Hepatic stellate cell (primary cell): ENCODE results near the gene ZNF772.
"Not testable (repeated sequence)": the region's sequence is repeated elsewhere in the genome, so short reads cannot be mapped to it uniquely, and the experiment has no call there.

Source experiments
- DNase-seq: peaks from one replicate; pipeline ENCODE4 v3.0.0; 2011; ENCODE audit warnings: low spot score

The ZNF772 gene

GRCh38 chr19:57477191-57478008, at the start of gene ZNF772:
Gene ZNF772 (minus strand): TSS chr19:57477566. CDS start chr19:57477309, 257 bp downstream.
- peak; percentile 96 for DNase-seq

DNA sequence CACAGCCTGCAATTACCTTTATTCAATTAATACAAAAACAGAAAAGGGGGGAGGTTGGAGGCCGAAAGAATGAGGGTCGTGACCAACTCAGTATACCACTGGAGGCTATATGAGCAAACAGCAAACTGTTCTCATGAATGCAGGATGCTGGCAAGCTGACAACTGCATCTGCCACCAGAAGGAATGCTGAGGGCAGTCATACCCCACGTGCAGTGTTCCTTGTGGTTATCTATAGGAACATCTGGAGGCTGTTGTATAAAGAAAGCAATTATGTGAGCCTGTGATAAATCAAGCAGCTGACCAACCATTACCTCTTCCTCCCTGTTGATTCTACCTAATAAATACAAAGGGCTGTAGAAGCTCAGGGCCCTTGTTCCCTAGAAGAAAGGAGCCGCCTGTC, 40.7 kb upstream of the ZNF772 start:
- DNase-seq = not testable (repeated sequence)

- DNase-seq = no peak
Measured at GRCh38 chr19:57515255-57515654, 37.9 kb upstream of the ZNF772 start.

DNA sequence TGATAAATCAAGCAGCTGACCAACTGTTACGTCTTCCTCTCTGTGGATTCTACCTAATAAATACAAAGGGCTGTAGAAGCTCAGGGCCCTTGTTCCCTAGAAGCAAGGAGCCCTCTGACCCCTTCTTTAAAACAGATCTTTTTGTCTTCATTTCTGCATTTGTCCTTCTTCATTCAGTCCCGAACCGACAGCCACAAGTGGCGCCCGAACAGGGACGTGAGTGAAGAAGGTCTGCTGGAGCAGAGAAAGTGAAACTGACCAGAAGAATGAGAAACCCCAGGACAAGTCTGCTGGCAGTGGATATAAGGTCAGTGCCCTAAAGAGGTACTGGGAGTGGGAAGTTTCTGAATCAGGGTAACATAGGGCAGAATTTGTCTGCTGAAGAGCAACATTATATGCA, 35.5 kb upstream of the ZNF772 start:
- DNase-seq = no peak

DNA sequence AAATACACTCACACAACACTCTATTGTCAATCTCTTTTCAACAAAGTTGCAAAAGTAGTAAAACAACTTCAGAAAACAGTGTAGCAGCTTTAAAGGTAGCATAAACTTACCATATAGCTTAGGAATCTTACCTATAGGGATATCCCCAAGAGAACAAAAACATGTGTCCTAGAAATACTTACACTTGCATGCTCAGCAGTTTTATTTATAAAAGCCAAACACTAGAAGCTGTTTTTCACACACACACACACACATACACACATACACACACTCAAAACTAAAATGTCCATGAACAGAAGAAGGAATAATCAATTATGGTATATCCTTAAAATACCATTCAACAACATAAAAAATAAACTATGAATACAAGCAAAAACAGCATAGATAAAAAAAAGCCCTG, 34.1 kb upstream of the ZNF772 start:
- DNase-seq = no peak

- DNase-seq = no peak
Measured at GRCh38 chr19:57506163-57506562, 28.8 kb upstream of the ZNF772 start.

DNA sequence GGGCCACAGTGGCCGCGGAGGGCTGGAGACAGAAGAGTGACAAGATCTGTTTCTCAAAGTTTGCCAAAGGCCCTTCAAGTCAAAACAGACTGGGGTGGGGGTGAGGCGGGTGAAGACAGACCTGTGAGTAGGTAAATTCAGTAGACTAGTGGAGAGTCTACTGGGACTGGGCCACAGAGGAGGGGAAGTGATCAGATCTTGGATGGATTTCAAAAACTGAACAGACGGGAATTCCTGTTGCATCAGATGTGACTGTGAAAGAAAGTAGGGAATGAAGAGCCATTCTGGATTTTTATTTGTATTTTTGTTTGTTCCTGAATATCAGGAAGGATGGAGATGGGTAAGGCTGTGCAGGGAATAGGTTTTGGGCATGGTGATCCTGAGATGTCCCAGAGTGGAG, 23.0 kb upstream of the ZNF772 start:
- not testable (repeated sequence) for DNase-seq

- peak; percentile 92 for DNase-seq
Measured at GRCh38 chr19:57499680-57500395, 22.5 kb upstream of the ZNF772 start, which contains the start of gene ZNF773. Gene ZNF773 (plus strand): TSS chr19:57499938. CDS start chr19:57500081, 143 bp downstream.

GRCh38 chr19:57499332-57499679, 21.9 kb upstream of the ZNF772 start:
- not testable (repeated sequence) for DNase-seq

DNA sequence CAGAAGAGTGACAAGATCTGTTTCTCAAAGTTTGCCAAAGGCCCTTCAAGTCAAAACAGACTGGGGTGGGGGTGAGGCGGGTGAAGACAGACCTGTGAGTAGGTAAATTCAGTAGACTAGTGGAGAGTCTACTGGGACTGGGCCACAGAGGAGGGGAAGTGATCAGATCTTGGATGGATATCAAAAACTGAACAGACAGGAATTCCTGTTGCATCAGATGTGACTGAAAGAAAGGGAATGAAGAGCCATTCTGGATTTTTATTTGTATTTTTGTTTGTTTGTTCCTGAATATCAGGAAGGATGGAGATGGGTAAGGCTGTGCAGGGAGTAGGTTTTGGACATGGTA, 10.9 kb upstream of the ZNF772 start:
- DNase-seq = not testable (repeated sequence)

DNA sequence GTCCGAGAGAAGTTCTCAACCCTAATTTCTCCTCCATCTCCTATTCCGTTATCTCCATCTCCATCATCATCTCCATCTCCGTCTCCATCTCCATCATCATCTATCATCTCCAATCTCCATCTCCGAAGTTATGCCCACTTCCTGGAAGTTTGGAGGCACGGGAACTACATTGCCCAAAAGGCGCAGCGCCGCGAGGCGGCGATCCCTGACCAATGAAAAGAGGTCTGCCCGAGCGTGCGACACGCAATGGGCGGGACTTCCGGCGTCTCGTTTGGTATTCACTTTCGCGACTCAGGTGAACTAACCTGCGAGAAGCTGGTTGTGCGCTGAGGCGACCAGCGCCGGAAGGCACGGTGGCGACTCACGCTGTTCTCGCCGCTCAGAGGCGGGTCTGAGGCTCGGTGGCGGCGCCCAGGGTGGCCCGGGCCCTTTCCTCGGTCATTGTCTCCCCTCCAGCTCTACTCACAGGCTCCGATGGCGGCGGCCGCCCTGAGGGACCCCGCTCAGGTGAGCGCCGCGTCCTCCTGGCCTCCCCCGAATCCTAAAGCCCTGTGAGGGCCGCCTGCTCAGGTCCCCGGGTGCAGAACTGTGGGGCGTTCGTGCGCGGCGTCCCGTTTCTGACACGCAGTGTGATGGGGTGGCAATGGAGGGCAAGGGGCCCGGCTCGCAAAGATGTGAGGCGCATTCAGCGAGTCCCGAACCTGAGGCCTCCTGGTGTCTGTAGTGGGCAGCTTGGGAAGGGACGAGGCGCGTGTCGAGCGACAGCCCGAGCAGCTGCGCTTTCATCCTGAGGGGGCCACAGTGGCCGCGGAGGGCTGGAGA, 10.3 kb upstream of the ZNF772 start, which contains the start of gene ZNF419:
ZNF419 (plus strand) TSS at position 274 of the 822 bp plus-strand sequence; CDS start at position 475, 201 bp downstream.
- DNase-seq = peak; percentile 92

GRCh38 chr19:57473646-57474045, 3.7 kb downstream of the ZNF772 start:
- no peak for DNase-seq

DNA sequence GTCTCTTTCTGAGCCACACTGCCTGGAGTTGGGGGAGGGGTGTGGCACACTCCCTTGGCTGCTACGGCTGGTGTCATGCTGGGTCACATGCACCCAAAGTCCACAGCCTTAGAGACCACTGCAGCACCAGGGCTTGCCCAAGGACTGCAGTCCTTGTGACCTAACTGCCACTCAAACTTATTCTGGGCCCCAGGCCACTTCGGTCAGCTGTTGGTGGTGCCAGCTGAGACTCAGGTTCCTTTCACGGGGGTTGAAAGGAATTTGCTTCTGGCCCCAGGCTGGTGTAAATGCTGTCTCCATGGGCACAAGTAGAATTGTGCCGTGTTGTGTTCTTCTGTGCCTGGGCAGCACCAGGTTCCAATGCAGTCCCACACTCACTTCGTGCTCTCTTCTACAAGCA, 10.9 kb downstream of the ZNF772 start:
- no peak for DNase-seq

- DNase-seq = no peak
Measured at GRCh38 chr19:57465680-57466381, 11.5 kb downstream of the ZNF772 start.

DNA sequence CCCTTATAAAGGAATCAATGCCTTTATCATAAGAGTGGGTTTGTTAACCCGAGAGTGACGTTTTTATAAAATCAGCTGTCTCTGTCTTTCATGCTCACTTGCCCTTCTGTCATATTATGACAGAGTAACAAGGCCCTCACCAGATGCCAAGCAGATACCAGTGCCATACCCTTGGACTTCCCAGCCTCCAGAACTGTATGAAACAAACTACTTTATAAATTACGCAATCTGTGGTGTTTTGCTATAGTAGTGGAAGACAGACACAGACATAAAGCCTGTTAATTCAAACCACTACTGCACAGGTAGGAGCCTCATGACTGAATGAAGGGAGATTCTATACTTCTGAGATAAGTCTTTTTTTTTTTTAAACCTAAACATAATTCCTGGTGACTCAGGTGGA, 25.1 kb downstream of the ZNF772 start:
- no peak for DNase-seq

- DNase-seq = no peak
Measured at GRCh38 chr19:57443121-57443696, 34.2 kb downstream of the ZNF772 start.

DNA sequence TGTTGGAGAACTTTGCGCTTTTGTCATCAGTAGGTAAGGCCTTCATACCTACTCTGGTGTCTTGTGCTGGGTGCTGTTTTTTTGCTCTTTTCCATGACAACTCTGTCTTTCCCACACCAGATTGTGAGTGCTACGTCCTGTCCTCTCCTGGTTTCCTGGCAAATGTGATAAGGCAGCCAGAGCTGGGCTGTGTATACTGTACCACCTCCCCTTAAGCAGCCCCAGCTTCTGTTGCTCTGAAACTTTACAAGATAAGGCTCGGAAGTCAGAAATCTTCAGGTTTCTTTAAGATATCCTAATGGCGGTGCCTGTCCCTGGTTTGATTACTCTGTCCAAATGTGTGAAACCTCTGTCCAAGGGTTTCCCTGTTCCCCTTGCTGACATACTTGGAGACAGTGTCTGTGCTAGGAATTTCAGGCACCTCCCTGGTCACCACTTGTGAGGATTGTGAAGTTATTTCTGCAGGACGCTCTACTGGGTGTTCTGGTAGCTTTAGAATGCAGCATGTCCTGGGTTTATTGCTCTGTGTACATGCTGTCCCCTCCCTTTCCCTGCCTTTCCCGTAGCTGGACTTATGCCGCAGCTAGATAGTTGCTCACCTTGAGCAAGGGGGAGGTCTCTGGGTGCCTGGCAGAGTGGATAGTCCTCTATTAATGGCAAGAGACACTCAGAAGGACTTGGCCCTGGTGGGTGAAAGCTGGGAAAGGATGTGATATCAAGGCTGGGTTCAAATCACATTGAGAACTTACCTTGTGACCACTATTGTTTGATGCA, 35.2 kb downstream of the ZNF772 start:
- no peak for DNase-seq

DNA sequence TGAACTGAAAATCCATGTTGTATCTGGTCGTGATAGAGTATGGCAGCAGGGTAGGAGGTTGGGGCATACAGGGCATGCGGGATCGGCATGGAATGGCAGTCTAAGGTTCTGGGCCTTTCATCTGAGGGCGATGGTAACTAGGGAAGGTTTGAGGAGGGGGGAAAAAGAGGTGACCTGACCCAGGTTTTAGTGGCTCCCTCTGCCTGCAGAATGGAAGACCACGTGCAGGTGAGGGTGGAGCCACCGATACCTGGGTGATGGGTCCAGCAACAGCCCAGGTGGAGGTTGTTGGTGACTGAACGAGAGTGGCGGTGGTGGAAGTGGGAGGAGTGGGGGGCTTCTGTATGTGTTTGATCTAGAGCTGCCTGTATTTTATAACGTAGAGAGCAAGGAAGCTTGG, 38.4 kb downstream of the ZNF772 start:
- DNase-seq = no peak

- no peak for DNase-seq
Measured at GRCh38 chr19:57437931-57438330, 39.4 kb downstream of the ZNF772 start.

DNA sequence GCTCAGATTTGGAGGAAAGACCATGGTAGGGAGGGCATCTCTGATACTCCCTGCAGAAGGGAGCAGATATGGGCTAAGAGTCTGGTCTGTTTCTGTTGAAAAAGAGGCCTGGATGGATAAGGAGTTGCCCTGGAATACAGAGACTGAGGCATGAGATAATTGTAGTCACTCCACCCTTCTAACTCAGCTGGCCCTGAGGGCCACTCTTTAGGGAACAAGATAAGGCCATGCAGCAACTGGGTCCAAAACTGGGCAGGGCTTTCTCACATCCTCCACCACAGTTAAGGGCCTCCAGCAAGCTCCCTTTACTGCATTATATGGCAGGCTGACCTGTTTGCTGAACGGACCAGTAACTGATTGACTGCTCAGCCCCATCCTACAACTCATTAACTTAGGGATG, 40.9 kb downstream of the ZNF772 start:
- no peak for DNase-seq
